Mesodermal cell (in vitro differentiated cells): ENCODE measurements around the gene ITGA1.

Source experiments
- H3K27ac ChIP-seq: 2 replicates; pipeline ENCODE4 v1.7.0; 2013; ENCODE audit warnings: mild to moderate bottlenecking, low read depth, low read length, moderate library complexity; ENCODE audit not compliant: severe bottlenecking
- H3K36me3 ChIP-seq: 2 replicates; pipeline ENCODE4 v1.7.1; 2013; ENCODE audit warnings: mild to moderate bottlenecking, low read length, moderate library complexity; ENCODE audit not compliant: control insufficient read depth, insufficient read depth
- H3K4me1 ChIP-seq: one replicate; pipeline ENCODE4 v1.7.1; 2013; ENCODE audit warnings: mild to moderate bottlenecking, low read length; ENCODE audit not compliant: insufficient read depth, control insufficient read depth, poor library complexity, severe bottlenecking
- H3K4me3 ChIP-seq: 2 replicates; pipeline ENCODE4 v1.7.0; 2013; ENCODE audit warnings: low read length, control low read depth, mild to moderate bottlenecking; ENCODE audit not compliant: insufficient read depth, poor library complexity, severe bottlenecking; ENCODE audit errors: extremely low read depth
- H3K9me3 ChIP-seq: 2 replicates; pipeline ENCODE4 v1.7.1; 2013; ENCODE audit warnings: mild to moderate bottlenecking, low read length, moderate library complexity; ENCODE audit not compliant: control insufficient read depth
- WGBS, 2 experiments: methylation state at CpG; one replicate each; pipeline ENCODE4 v1.1.5; 2013; ENCODE audit warnings: missing lambda C conversion rate in 2 of 2; ENCODE audit not compliant: insufficient coverage in 2 of 2; 5-methylcytosine and 5-hydroxymethylcytosine counted together

The ITGA1 gene

GRCh38 chr5:52990528-52990925 is 202.8 kb downstream of the ITGA1 start:
- Histone ChIP-seq H3K9me3 (peaks cover 4% of the 10 kb centered on the region), H3K4me1 (peaks cover 26% of the 10 kb centered on the region), H3K27ac (no peak overlapping the region), H3K4me3 (peak overlapping the region; percentile 70), H3K36me3 (peaks cover 29% of the 10 kb centered on the region)
- 56 to 80% methylated on average over 2 to 3 of the region's 4 CpGs for WGBS, 2 experiments

DNA sequence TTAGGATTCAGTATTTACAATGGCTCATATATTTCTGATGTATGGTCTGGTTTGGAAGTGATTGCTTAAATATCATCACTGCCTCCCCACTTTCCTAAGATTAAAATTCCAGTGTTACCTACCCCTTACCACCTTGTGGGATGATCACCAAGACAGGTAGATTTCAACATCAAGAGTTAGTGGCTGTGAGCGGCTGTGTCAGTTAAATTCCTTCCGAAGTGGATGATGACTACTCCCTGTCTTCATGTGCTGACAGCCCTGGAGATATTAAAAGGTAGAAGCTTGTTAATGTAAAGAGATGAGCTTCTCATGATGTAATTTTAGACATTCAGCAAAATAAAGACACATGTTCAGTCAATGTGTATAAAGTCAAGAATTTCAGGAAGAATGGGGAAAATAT is 205.7 kb downstream of the ITGA1 start:
- no peak overlapping the region for H3K4me3 ChIP-seq
- H3K9me3 ChIP-seq = no peaks in the 10 kb centered on the region
- H3K27ac ChIP-seq = no peak overlapping the region
- peaks cover 17% of the 10 kb centered on the region for H3K4me1 ChIP-seq
- WGBS, 2 experiments = 94 to 100% methylated on average over 2 of the region's 2 CpGs
- H3K36me3 ChIP-seq = peaks cover 29% of the 10 kb centered on the region

- 100% methylated on average over 1 of the region's 1 CpG for WGBS, 2 experiments
These were observed 206.6 kb downstream of the ITGA1 start for GRCh38 chr5:52994266-52994665.

DNA sequence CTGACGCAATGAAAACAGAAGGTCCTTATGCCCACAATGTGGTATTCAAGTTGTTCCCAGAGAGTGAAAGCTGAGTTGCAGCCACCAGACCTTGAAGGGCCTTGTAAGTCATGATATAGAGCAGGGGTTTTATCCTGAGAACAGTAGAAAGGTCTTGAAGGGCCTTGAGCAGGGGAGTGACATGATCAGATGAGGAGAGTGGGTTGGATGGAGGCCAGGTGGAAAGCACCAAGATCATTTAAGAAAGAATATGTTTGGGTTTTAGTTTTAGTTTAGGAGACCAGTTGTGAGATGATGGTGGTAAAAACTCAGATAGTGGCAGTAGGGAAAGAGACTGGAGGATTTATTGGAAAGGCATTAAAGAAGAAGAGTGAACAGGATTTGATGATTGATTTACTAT is 207.4 kb downstream of the ITGA1 start:
- Histone ChIP-seq H3K9me3 (no peaks in the 10 kb centered on the region), H3K4me3 (no peak overlapping the region), H3K36me3 (peaks cover 33% of the 10 kb centered on the region), H3K4me1 (peaks cover 17% of the 10 kb centered on the region), H3K27ac (no peak overlapping the region)
- WGBS, 2 experiments = 71% methylated on average over 1 of the region's 1 CpG; no CpG with 5 or more reads in 1 of the 2 experiments

More at GRCh38 chr5:52994266-52994665, 206.6 kb downstream of the ITGA1 start:
- no peak overlapping the region for H3K27ac ChIP-seq
- no peak overlapping the region for H3K4me3 ChIP-seq
- H3K9me3 ChIP-seq = no peaks in the 10 kb centered on the region
- peaks cover 17% of the 10 kb centered on the region for H3K4me1 ChIP-seq
- peaks cover 29% of the 10 kb centered on the region for H3K36me3 ChIP-seq

GRCh38 chr5:52995914-52996313 is 208.2 kb downstream of the ITGA1 start:
- 80 to 95% methylated on average over 1 of the region's 1 CpG for WGBS, 2 experiments
- Histone ChIP-seq H3K36me3 (peaks cover 33% of the 10 kb centered on the region), H3K4me3 (no peak overlapping the region), H3K9me3 (no peaks in the 10 kb centered on the region), H3K4me1 (peaks cover 12% of the 10 kb centered on the region), H3K27ac (no peak overlapping the region)

DNA sequence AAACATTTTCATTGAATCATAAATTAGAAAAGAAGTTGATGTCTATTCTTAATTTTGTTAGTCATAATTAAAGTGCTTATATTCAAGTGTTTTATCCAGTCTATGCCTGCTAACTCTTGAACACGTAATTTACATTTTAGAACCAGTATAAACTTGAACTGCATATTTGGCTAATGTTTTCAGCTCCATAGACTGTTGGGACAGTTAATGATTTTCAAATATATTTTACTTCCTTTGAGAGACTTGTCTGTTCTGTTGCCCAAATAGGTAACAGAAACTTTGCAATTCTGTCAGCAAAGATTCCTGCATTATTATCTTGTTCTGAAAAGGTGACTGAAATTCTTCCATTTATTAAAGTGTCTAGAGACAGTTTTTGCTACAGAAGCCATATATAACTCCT is 209.3 kb downstream of the ITGA1 start:
- H3K9me3 ChIP-seq = no peaks in the 10 kb centered on the region
- WGBS, 2 experiments = no CpG with 5 or more reads among the region's 1 CpG
- H3K4me3 ChIP-seq = no peak overlapping the region
- H3K4me1 ChIP-seq = peaks cover 11% of the 10 kb centered on the region
- H3K27ac ChIP-seq = peak overlapping the region; percentile 58
- H3K36me3 ChIP-seq = peaks cover 37% of the 10 kb centered on the region

- Histone ChIP-seq H3K9me3 (no peaks in the 10 kb centered on the region), H3K4me1 (peaks cover 7% of the 10 kb centered on the region), H3K4me3 (no peak overlapping the region), H3K36me3 (peaks cover 34% of the 10 kb centered on the region), H3K27ac (peak overlapping the region; percentile 58)
- WGBS, 2 experiments = 79 to 86% methylated on average over 5 to 6 of the region's 6 CpGs
These were observed 209.7 kb downstream of the ITGA1 start for GRCh38 chr5:52997424-52997823.

DNA sequence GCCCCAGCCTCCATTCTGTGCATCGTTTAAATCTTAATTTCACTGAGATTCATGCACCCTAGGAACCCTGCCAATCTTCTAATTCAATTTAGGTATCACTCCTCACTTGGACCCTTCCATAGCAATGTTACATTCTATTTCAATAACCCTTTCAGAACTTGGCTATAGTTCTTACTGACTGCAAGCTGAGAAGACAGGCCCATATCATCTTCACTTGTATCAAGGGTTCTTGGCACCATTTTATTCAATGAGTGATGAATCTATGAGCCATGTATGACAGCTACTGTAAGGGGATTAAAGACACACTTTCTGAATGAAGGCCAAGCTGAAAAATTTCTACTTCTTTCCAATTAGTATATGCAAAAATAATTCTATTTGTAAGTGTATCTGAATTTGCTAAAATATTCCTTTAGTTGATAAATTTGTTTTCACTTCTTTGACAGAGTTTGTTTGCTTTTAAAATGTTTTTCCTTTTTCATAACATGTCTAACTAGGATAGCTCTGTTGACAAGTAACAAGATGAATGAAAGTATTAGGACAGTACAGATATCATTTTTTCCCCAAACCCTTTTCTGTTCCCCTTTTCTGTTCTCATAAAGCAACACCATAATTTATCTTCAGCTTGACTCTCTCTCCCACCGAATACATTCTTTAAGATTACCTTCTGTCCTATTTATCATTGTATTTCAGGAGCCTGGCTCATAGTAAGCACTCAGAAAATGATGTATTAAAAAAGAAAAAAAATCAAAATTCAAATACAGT is 211.0 kb downstream of the ITGA1 start:
- H3K27ac ChIP-seq = no peak overlapping the region
- peaks cover 33% of the 10 kb centered on the region for H3K36me3 ChIP-seq
- H3K9me3 ChIP-seq = no peaks in the 10 kb centered on the region

DNA sequence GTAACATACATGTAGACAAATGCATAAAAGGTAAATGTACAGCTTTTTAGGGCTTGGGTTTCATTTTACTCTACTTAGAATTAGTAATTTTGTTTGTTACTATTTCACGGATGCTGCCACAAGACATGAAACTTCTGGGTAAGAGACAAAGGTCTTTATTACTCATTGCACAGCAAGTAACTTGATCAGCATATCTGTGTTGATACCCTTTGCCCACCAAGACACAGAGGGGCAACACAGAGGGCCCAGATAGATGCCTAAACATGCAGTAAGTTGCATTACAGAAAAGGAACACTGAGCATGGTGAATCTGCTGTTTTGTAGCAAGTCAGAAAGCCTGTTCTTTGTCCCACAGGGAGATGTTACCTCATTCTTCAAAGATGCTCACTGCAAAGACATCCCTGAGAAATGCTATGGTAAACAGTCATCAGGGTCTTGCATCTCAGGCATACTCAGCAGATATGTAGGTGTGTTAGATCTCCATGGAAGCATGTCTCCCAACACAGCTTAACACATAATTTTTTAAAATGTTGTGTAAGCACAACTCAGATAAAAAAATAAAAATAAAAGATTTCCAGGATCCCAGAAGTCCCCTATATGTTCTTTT is 211.7 kb downstream of the ITGA1 start:
- 100% methylated on average over 1 of the region's 1 CpG; no CpG with 5 or more reads in 1 of the 2 experiments for WGBS, 2 experiments
- H3K27ac ChIP-seq = no peak overlapping the region

More for the DNA sequence above, 211.0 kb downstream of the ITGA1 start:
- 92 to 96% methylated on average over 1 to 2 of the region's 2 CpGs for WGBS, 2 experiments
- Histone ChIP-seq H3K4me1 (peaks cover 9% of the 10 kb centered on the region), H3K4me3 (no peak overlapping the region)

DNA sequence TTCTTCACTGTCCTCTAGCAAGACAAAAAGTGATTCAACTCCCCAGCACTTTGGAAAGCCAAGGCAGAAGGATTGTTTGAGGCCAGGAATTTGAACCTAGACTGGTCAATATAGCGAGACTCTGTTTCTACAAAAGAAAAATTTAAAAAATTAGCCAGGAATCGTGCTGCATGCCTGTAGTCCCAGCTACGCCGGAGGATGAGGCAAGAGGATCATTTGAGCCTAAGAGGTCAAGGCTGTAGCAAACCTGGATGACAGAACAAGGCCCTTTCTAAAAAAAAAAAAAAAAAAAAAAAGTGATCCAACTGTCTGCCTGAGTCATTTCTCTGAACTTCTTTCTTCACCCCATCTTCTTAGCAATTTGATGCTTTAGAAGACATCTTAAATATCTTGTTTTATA is 213.8 kb downstream of the ITGA1 start:
- Histone ChIP-seq H3K27ac (no peak overlapping the region), H3K4me3 (no peak overlapping the region), H3K9me3 (no peaks in the 10 kb centered on the region), H3K36me3 (peaks cover 42% of the 10 kb centered on the region), H3K4me1 (peaks cover 23% of the 10 kb centered on the region)
- WGBS, 2 experiments = 90 to 100% methylated on average over 2 to 4 of the region's 4 CpGs

More for the DNA sequence above, 211.7 kb downstream of the ITGA1 start:
- H3K9me3 ChIP-seq = no peaks in the 10 kb centered on the region
- peaks cover 34% of the 10 kb centered on the region for H3K36me3 ChIP-seq
- no peak overlapping the region for H3K4me3 ChIP-seq
- H3K4me1 ChIP-seq = peaks cover 8% of the 10 kb centered on the region

- H3K36me3 ChIP-seq = peaks cover 48% of the 10 kb centered on the region
- no peaks in the 10 kb centered on the region for H3K9me3 ChIP-seq
- H3K27ac ChIP-seq = no peak overlapping the region
- peaks cover 30% of the 10 kb centered on the region for H3K4me1 ChIP-seq
- WGBS, 2 experiments = no CpG with 5 or more reads among the region's 1 CpG
- H3K4me3 ChIP-seq = no peak overlapping the region
These were observed 214.8 kb downstream of the ITGA1 start for GRCh38 chr5:53002491-53002890.
